ENCODE data around the gene TRPC6. TPM values are rescaled to one million over a fixed set of nuclear protein-coding genes. Genes with fewer than 3 reads are reported as not detected.

The TRPC6 gene
- total and polyA plus RNA-seq, 2 of the 8 experiments (the other 6 are each of a cell fraction or from before 2014, with no cell fraction given), result 0.26 to 0.39 TPM

DNA sequence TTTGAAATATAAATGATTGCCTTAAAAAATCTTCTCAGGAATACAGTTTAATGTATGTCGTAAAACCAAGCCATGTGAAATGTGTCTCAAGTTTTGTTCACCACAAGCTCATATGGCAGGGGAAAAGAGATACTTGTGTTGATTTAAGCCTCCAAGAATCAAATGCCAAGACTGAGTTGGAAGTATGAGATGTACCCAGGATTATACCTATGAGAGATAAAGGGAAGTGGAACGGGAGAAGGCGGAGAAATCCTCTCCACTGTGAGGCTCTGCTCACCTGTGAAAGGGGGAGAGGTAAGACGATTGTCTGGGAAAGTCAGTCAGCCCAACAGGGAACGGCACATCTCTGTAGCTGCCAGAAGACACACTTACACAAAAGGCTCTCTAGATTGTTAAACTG is 124.8 kb downstream of the TRPC6 start:
- CTCF ChIA-PET (ENCODE audit: partially characterized antibody), result interaction anchor here (1.6 to 4.9 kb wide), 3 partner anchors 30 to 402 kb away, joined by 3 to 31 read pairs (median 31); no protein-coding TSS in a partner anchor
- no peak overlapping the region for H4K91ac ChIP-seq (replicated peaks; ENCODE audit: insufficient read length, low read length)
- no peaks in the 10 kb centered on the region for H3K27me3 ChIP-seq (replicated peaks in 1 of 4; ENCODE audit: control insufficient read depth in 3 of 4, extremely low read depth in 1 of 4, insufficient read depth in 3 of 4, low read length in 3 of 4)
- TF ChIP-seq, protein P1, sequence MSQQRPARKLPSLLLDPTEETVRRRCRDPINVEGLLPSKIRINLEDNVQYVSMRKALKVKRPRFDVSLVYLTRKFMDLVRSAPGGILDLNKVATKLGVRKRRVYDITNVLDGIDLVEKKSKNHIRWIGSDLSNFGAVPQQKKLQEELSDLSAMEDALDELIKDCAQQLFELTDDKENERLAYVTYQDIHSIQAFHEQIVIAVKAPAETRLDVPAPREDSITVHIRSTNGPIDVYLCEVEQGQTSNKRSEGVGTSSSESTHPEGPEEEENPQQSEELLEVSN (IDR thresholded peaks at IDR 0.05), result no peak
- no peak for TF ChIP-seq HDAC2 (IDR thresholded peaks at IDR 0.05; ENCODE audit: borderline replicate concordance in 1 of 2, low read depth in 2 of 2, low read length in 2 of 2)
- TF ChIP-seq RAD21 (IDR thresholded peaks at IDR 0.05 in 1 of 2, conservative IDR thresholded peaks at IDR 0.05 in 1 of 2; ENCODE audit: low read depth in 2 of 2, low read length in 2 of 2), result peak; percentile 5 to 35; a peak in 2 of 4 replicates
- WGBS, 2 experiments (ENCODE audit: extremely low coverage in 1 of 2, insufficient coverage in 1 of 2, insufficient read length in 1 of 2, insufficient replicate concordance in 2 of 2, low coverage in 1 of 2, low lambda C conversion rate in 2 of 2, missing lambda C conversion rate in 1 of 2), result 95% methylated on average over 5 of the region's 5 CpGs; no CpG with 5 or more reads in 1 of the 2 experiments
- POLR2A ChIA-PET (ENCODE audit: partially characterized antibody), result no interaction called here
- no peaks in the 10 kb centered on the region for H3K79me2 ChIP-seq (ENCODE audit: control insufficient read depth in 1 of 2, insufficient read depth in 2 of 2, low read length in 2 of 2)
- no peak overlapping the region for H2BK120ac ChIP-seq (replicated peaks; ENCODE audit: low read depth, low read length)
- peaks cover 0 to 9% of the 10 kb centered on the region in 2 experiments; a peak in 2 of 4 replicates for H3K9me3 ChIP-seq (ENCODE audit: insufficient read depth in 2 of 2, low read depth in 1 of 2, low read length in 1 of 2)
- no peaks in the 10 kb centered on the region for H3K79me1 ChIP-seq (ENCODE audit: low read depth, low read length)
- H2BK5ac ChIP-seq (ENCODE audit: low read depth, low read length), result no peak overlapping the region
- H4K5ac ChIP-seq (ENCODE audit: insufficient read length, low read depth, low read length), result no peak overlapping the region
- FAIRE-seq, result no peak
- H3K4me3 ChIP-seq (ENCODE audit: extremely low read depth in 1 of 4, insufficient read depth in 2 of 4, low read depth in 3 of 4, low read length in 4 of 4), result no peak overlapping the region
- no peak overlapping the region for H4K8ac ChIP-seq (ENCODE audit: extremely low read depth, insufficient read depth, low read length)
- H3K36me3 ChIP-seq (ENCODE audit: control insufficient read depth in 2 of 4, insufficient read depth in 4 of 4, low read length in 3 of 4), result no peaks in the 10 kb centered on the region
- no peak overlapping the region for H3K4me2 ChIP-seq (ENCODE audit: insufficient read depth in 1 of 2, low read depth in 2 of 2, low read length in 2 of 2)
- no peak overlapping the region for H2BK12ac ChIP-seq (ENCODE audit: low read depth, low read length)
- no peak overlapping the region for H3K14ac ChIP-seq (ENCODE audit: insufficient read length)
- no peaks in the 10 kb centered on the region for H3K4me1 ChIP-seq (replicated peaks in 1 of 4; ENCODE audit: control insufficient read depth in 3 of 4, insufficient read depth in 4 of 4, low read length in 3 of 4)
- H3K23ac ChIP-seq (ENCODE audit: insufficient read length), result no peak overlapping the region
- no peak overlapping the region for H2AK5ac ChIP-seq (ENCODE audit: low read depth, low read length)
- H3K56ac ChIP-seq (replicated peaks; ENCODE audit: insufficient read length, low read depth, low read length), result no peak overlapping the region
- no peak overlapping the region for H3K4ac ChIP-seq (replicated peaks; ENCODE audit: insufficient read length, low read depth, low read length)
- no peak overlapping the region for H2BK20ac ChIP-seq (ENCODE audit: low read length)
- no peak overlapping the region for H3K18ac ChIP-seq (ENCODE audit: extremely low read depth, low read length)
- H4K20me1 ChIP-seq (replicated peaks in 1 of 2; ENCODE audit: control insufficient read depth in 1 of 2, insufficient read depth in 2 of 2, low read length in 2 of 2), result no peaks in the 10 kb centered on the region
- no peak overlapping the region for H2BK15ac ChIP-seq (ENCODE audit: low read length)
- DNase-seq (ENCODE audit: low read depth in 1 of 2, low spot score in 2 of 2), result no peak
- H3K9ac ChIP-seq (replicated peaks in 1 of 4; ENCODE audit: extremely low read depth in 1 of 4, low read depth in 3 of 4, low read length in 3 of 4), result no peak overlapping the region
- H2AFZ ChIP-seq (ENCODE audit: low read length), result no peak overlapping the region
- no peak overlapping the region for H3K27ac ChIP-seq (ENCODE audit: low read depth, low read length)
- no peaks in the 10 kb centered on the region for H3K23me2 ChIP-seq (ENCODE audit: low read depth, low read length)
